GM12873 (cell line): Measurements from ENCODE around the gene SLC1A1.

Experiments
- CTCF ChIP-seq: IDR thresholded peaks from 2 replicates; pipeline ENCODE4 v1.5.1; 2012; ENCODE audit warnings: low read depth, mild to moderate bottlenecking, moderate library complexity, low read length, control low read depth; ENCODE audit not compliant: insufficient read depth; ENCODE audit errors: missing control alignments

Gene SLC1A1

GRCh38 chr9:4596165-4596922 lies 106.1 kb downstream of the SLC1A1 start:
- peak; percentile 2 for TF ChIP-seq CTCF

- TF ChIP-seq CTCF = no peak
These were observed 110.1 kb downstream of the SLC1A1 start for GRCh38 chr9:4600368-4600767.

- TF ChIP-seq CTCF = no peak
These were observed 113.6 kb downstream of the SLC1A1 start for GRCh38 chr9:4603830-4604229.

GRCh38 chr9:4604678-4605095 lies 114.4 kb downstream of the SLC1A1 start:
- TF ChIP-seq CTCF = peak; percentile 59

- no peak for TF ChIP-seq CTCF
These were observed 124.4 kb downstream of the SLC1A1 start for GRCh38 chr9:4614627-4615026.

GRCh38 chr9:4615251-4615650 lies 125.0 kb downstream of the SLC1A1 start:
- no peak for TF ChIP-seq CTCF

GRCh38 chr9:4615778-4616177 lies 125.5 kb downstream of the SLC1A1 start:
- TF ChIP-seq CTCF = no peak
